ENCODE results near the gene ACOX1. TPM values are rescaled to one million over a fixed set of nuclear protein-coding genes. Genes with fewer than 3 reads are reported as not detected.

ACOX1 gene
- total RNA-seq, 2 experiments from 2014 or later: 14.5 to 17.9 TPM

- ChIA-PET CTCF (no interaction called here), POLR2A (no interaction called here)
- Histone ChIP-seq H3K4me1 (ENCODE audit: insufficient read depth, low read length) (peaks cover 6% of the 10 kb centered on the region), H3K27ac (ENCODE audit: low read depth in 1 of 2, low read length in 2 of 2) (no peak overlapping the region), H3K9me3 (ENCODE audit: control insufficient read depth in 1 of 2, insufficient read depth in 1 of 2, low read length in 2 of 2) (no peaks in the 10 kb centered on the region), H3K36me3 (ENCODE audit: insufficient read depth, low read length) (peaks cover 6% of the 10 kb centered on the region), H3K4me3 (ENCODE audit: low read length) (no peak overlapping the region), H3K27me3 (ENCODE audit: control insufficient read depth in 1 of 2, insufficient read depth in 2 of 2, low read length in 2 of 2) (no peaks in the 10 kb centered on the region)
- no peak for DNase-seq
- peaks cover 5% of the 10 kb centered on the region for H3K4me1 Mint-ChIP-seq (ENCODE audit: low read depth)
- intact Hi-C loops (cut with DNase I, micrococcal nuclease): loop anchor here in 1 of 2 experiments (5.0 kb wide), 1 partner anchor 373 kb away; no protein-coding TSS in a partner anchor
- TF ChIP-seq, protein P1, sequence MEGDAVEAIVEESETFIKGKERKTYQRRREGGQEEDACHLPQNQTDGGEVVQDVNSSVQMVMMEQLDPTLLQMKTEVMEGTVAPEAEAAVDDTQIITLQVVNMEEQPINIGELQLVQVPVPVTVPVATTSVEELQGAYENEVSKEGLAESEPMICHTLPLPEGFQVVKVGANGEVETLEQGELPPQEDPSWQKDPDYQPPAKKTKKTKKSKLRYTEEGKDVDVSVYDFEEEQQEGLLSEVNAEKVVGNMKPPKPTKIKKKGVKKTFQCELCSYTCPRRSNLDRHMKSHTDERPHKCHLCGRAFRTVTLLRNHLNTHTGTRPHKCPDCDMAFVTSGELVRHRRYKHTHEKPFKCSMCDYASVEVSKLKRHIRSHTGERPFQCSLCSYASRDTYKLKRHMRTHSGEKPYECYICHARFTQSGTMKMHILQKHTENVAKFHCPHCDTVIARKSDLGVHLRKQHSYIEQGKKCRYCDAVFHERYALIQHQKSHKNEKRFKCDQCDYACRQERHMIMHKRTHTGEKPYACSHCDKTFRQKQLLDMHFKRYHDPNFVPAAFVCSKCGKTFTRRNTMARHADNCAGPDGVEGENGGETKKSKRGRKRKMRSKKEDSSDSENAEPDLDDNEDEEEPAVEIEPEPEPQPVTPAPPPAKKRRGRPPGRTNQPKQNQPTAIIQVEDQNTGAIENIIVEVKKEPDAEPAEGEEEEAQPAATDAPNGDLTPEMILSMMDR (IDR thresholded peaks at IDR 0.05): no peak
- H3K4me3 Mint-ChIP-seq: no peak overlapping the region
- no peaks in the 10 kb centered on the region for H3K27me3 Mint-ChIP-seq
- H3K27ac Mint-ChIP-seq: no peak overlapping the region
- ATAC-seq (ENCODE audit: poor library complexity): no peak
- H3K36me3 Mint-ChIP-seq (ENCODE audit: low read depth): peaks cover 4% of the 10 kb centered on the region
- no peaks in the 10 kb centered on the region for H3K9me3 Mint-ChIP-seq
These were observed 59.4 kb downstream of the ACOX1 start for GRCh38 chr17:75919611-75920010.

DNA sequence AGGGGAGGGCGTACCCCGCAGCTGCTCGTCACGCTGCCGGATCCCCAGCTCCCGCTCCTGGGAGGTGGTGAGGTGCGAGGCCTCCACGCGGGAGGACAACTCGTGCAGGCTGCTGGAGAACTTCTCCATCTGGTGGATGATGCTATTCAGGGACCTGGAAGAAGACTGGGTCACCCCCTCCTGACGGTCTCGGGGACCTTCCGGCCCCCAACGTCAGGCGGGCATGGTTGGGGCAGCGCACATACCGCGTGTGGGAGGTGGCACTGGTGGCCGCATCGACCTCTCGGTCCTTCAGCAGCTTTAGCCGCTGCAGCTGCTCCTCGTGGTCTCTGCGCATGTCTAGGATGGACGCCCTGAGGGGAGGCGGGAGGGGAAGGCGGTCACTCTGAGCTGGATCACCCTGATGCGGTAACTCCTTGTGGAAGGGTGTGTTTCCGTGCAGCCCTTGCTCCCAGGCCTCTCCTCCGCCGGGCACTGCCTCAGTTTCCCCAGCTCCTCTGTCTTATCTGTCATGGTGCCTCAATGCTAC, 61.0 kb downstream of the ACOX1 start:
- ChIA-PET POLR2A (no interaction called here), CTCF (interaction anchor here (0.5 kb wide), 1 partner anchor 78 kb away, joined by 3 read pairs; no protein-coding TSS in a partner anchor)
- TF ChIP-seq, protein P1 (IDR thresholded peaks at IDR 0.05): no peak
- H3K4me1 Mint-ChIP-seq (ENCODE audit: low read depth): peaks cover 5% of the 10 kb centered on the region
- H3K36me3 Mint-ChIP-seq (ENCODE audit: low read depth): peaks cover 4% of the 10 kb centered on the region
- H3K27me3 ChIP-seq (ENCODE audit: control insufficient read depth in 1 of 2, insufficient read depth in 2 of 2, low read length in 2 of 2): no peaks in the 10 kb centered on the region
- H3K4me1 ChIP-seq (ENCODE audit: insufficient read depth, low read length): peaks cover 6% of the 10 kb centered on the region
- H3K9me3 Mint-ChIP-seq: no peaks in the 10 kb centered on the region
- H3K9me3 ChIP-seq (ENCODE audit: control insufficient read depth in 1 of 2, insufficient read depth in 1 of 2, low read length in 2 of 2): no peaks in the 10 kb centered on the region
- no peak overlapping the region for H3K27ac Mint-ChIP-seq
- H3K27me3 Mint-ChIP-seq: no peaks in the 10 kb centered on the region
- ATAC-seq (ENCODE audit: poor library complexity) (no peak), DNase-seq (no peak)
- no peak overlapping the region for H3K4me3 ChIP-seq (ENCODE audit: low read length)
- H3K36me3 ChIP-seq (ENCODE audit: insufficient read depth, low read length): peaks cover 3% of the 10 kb centered on the region
- H3K4me3 Mint-ChIP-seq: no peak overlapping the region
- intact Hi-C loops (cut with DNase I, micrococcal nuclease): loop anchor here in 1 of 2 experiments (5.0 kb wide), 1 partner anchor 374 kb away; no protein-coding TSS in a partner anchor
- no peak overlapping the region for H3K27ac ChIP-seq (ENCODE audit: low read depth in 1 of 2, low read length in 2 of 2)

GRCh38 chr17:75917141-75917916, 61.6 kb downstream of the ACOX1 start:
- Histone ChIP-seq H3K27ac (ENCODE audit: low read depth in 1 of 2, low read length in 2 of 2) (no peak overlapping the region), H3K27me3 (ENCODE audit: control insufficient read depth in 1 of 2, insufficient read depth in 2 of 2, low read length in 2 of 2) (no peaks in the 10 kb centered on the region), H3K4me3 (ENCODE audit: low read length) (no peak overlapping the region), H3K9me3 (ENCODE audit: control insufficient read depth in 1 of 2, insufficient read depth in 1 of 2, low read length in 2 of 2) (no peaks in the 10 kb centered on the region), H3K36me3 (ENCODE audit: insufficient read depth, low read length) (no peaks in the 10 kb centered on the region), H3K4me1 (ENCODE audit: insufficient read depth, low read length) (peaks cover 6% of the 10 kb centered on the region)
- Mint-ChIP-seq H3K27ac (no peak overlapping the region), H3K4me3 (no peak overlapping the region), H3K4me1 (ENCODE audit: low read depth) (peaks cover 5% of the 10 kb centered on the region), H3K36me3 (ENCODE audit: low read depth) (peaks cover 4% of the 10 kb centered on the region), H3K27me3 (no peaks in the 10 kb centered on the region), H3K9me3 (no peaks in the 10 kb centered on the region)
- DNase-seq (no peak), ATAC-seq (ENCODE audit: poor library complexity) (no peak)
- intact Hi-C loops (cut with DNase I, micrococcal nuclease): loop anchor here in 1 of 2 experiments (5.0 kb wide), 1 partner anchor 375 kb away; no protein-coding TSS in a partner anchor
- ChIA-PET POLR2A (no interaction called here), CTCF (interaction anchor here (0.5 kb wide), 1 partner anchor 79 kb away, joined by 3 read pairs; no protein-coding TSS in a partner anchor)
- TF ChIP-seq, protein P1 (IDR thresholded peaks at IDR 0.05): no peak

Measured in CD4-positive, alpha-beta T cell (primary cell).